COR-L47 (cell line): Measurements from ENCODE around the gene PROX2.

Experiments used
- DNase-seq: peaks from one replicate; lab custom pipeline; 2025; lab: John Stamatoyannopoulos, UW

PROX2 gene

GRCh38 chr14:74841230-74842207 lies 34.4 kb downstream of the PROX2 start:
- DNase-seq: no peak

GRCh38 chr14:74840603-74841030 lies 35.3 kb downstream of the PROX2 start:
- DNase-seq: no peak

GRCh38 chr14:74838166-74838565 lies 37.8 kb downstream of the PROX2 start:
- DNase-seq: no peak

GRCh38 chr14:74836251-74836960 lies 39.5 kb downstream of the PROX2 start:
- no peak for DNase-seq

- no peak for DNase-seq
These were observed 40.2 kb downstream of the PROX2 start for GRCh38 chr14:74835645-74836250.

- no peak for DNase-seq
These were observed 41.1 kb downstream of the PROX2 start for GRCh38 chr14:74834692-74835392.

GRCh38 chr14:74832849-74833248 lies 43.1 kb downstream of the PROX2 start:
- DNase-seq: no peak

GRCh38 chr14:74829251-74829650 lies 46.7 kb downstream of the PROX2 start:
- no peak for DNase-seq

- no peak for DNase-seq
These were observed 49.4 kb downstream of the PROX2 start for GRCh38 chr14:74826574-74826973.
